Embryonic facial prominence (tissue), 1 donor: Measurements from ENCODE around the gene PSENEN.

Experiments used
- DNase-seq: peaks from one replicate; pipeline ENCODE4 v3.0.0-alpha.2; 2016; ENCODE audit errors: extremely low spot score

The PSENEN gene

DNA sequence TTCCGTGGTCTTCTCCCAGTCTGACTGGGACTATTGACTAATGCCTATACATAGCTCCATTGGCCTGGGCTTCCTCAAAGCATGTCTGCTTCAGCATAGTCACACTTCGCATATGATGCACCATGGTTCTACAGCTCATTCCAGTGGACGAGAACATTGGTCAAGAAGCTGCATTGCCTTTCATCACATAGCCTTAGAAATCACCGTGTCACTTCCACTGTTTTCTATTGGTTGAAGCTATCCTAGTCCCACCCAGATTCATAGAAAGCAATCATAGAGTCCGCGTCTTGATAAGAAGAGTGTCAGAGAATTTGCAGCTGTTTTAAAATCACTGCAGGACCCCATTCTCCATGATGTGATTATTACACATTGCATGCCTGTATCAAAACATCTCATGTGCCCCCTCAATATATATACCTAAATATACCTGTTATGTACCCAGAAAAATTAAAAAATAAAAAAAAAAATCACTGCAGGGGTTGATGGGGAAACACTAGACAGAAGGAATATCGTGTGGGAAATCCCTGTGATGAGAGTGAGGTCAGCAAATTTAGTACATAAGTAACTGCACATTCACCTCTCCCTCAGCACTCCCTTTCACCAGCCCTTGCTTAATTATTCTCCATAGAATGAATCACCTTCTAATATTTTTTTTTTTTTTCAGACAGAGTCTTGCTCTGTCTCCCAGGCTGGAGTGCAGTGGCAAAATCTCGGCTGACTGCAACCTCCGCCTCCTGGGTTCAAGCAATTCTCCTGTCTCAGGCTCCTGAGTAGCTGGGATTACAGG is 27.8 kb downstream of the PSENEN start:
- DNase-seq, result no peak

DNA sequence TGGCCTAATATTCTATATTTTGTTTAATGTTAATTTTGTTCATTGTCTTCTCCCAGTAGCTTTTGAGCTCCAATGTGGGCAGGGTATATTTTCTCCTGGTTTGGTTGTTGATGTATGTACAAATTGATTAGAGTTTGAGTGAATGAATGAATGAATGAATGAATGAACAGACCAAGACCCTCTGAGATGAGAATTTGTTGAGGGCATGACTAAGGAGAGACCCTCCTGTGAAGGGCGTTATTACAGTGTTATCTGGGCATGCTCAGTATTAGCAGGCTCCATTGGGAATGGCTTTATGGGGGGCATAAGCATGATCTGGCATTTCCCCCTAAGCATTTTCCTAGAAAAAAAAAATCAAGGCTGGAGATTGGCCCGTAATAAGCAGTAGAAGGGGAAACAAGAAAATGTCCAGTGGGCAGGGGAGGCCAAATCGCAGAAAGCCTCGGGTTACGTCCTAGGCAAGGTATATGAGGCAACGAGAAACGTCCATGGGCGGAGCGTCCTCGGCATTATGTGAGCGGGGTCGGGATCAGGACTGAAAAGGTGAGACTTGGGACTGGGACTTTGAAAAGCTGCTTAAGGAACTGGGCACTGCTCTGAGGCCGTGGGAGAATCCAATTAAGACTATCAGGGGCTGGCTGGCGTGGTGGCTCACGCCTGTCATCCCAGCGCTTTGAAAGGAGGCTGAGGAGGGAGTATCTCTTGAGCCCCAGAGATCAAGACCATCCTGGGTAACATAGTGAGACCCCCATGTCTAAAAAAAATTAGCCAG is 29.0 kb downstream of the PSENEN start:
- no peak for DNase-seq

GRCh38 chr19:35775046-35775297 is 29.5 kb downstream of the PSENEN start:
- no peak for DNase-seq

DNA sequence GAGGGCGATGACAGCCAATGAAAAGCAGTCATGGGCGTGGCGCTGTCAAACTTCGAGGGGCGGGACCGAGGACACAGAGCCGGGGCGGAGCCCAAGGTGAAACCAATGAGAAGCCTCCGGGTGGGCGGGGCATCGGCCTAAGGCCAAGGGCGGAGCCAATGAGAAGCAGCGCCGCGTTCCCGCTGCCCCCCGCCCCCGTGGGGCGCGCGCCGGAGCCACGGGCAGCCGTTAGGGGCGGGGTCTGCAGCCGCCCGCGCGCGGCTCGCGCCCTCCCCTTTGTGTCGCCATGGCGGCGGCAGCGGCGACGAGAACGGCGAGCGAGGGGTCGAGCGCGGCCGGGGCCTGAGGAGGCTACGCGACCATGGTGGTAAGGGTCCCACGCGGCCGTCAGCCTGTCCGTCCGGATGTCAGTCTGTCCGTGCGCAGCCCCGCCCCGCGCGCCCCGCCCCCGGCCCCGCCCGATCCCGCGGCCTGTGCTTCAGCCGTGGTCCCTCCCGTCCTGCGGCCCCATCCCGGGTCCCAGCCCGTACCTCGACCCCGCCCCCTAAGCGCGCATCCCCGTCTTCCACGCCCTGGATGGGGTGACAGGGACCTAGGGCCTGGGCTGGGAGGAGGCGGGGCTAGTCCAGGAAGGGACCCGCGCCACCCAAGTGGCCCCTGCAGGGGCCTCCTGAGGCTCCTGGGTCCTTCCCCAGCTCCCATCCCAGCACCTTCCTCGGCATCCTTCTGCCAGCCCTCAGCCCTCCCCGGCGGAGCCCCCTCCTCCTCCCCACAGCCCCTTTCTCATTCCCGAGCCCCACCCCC is 30.0 kb downstream of the PSENEN start, which contains the start of gene ARHGAP33:
TSS of gene ARHGAP33 (plus strand) at position 267 of the 804 bp plus-strand sequence. CDS start at position 362, 95 bp downstream.
- peak; percentile 90 for DNase-seq

DNA sequence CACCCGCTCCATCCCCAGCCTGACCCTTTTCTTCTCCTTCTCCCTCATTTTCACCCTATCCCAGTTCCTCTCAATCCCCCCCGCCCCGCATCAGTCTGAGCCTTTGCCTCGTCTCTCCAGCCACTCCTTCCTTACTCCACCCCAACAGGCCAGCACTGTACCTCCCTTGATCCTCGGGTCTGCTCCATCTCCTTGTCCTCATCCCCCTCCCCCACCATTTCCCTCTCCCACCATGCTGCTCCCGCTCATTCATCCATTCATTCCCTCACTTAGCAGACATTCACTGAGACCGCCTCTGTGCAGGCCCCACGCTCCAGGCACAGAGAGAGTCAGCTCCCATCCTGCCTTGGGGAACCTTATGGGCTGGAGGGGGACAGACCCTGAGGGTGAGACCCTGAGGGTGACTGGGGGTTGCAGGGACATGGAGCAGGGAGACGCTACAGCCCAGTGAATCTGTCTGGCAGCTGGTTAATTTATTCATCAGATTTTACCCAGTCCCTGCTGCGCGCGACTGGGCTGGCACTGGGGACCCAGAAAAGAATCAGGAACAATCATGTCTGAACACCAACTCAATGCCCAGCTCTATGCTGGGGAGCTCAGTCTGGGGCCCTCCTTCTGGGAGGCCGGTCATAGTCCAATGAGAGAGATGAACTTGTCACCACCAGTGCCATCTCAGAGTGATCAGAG is 30.8 kb downstream of the PSENEN start:
- DNase-seq, result no peak

DNA sequence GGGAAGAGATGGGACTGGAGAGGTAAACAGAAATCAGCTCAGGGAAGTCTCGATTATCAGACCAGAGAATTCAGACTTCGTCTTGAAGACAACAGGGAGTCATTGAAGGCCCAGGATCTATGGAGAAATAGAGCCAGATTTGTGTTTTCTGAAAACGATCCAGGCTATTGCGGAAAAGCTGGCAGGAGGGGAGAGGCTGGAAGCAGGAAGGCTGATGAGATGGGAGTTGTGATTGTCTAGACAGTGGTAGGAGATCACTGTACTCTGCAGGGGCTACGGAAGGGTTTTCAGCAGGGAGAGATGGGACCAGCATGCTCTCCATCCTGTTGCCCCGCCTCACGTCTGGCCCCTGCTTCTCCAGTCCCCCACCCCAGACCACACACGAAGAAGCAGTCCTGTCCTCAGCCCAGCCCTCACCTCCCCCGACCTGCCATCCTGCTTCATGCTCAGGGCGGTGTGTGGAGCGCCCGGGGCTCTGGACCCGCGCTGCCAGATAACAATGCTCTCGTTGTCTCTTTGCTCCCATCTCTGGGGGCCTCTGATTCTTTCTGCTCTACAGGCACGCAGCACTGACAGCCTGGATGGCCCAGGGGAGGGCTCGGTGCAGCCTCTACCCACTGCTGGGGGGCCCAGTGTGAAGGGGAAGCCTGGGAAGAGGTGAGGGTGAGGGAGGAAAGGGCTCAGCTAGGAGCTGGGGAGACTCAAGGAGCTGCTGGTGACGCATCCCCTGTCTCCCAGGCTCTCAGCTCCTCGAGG is 31.8 kb downstream of the PSENEN start:
- no peak for DNase-seq

DNA sequence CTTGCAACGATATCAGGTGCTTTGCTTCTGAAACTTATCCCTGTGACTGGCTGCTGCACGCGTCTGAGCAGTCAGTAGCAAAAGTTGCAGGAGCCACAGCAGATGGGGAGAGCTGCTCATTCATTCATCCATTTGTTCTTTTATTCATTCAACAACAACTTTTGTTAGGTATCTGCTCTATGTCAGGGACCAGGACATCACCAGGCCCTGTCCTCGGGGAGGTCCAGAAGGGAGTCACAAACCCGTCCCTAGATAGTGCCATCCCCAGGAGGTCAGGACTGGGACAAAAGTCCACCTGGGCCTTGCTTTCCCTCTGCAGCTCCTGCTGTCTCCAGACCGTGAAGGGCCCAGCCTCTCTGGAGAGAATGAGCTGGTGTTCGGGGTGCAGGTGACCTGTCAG is 32.5 kb downstream of the PSENEN start:
- no peak for DNase-seq

DNA sequence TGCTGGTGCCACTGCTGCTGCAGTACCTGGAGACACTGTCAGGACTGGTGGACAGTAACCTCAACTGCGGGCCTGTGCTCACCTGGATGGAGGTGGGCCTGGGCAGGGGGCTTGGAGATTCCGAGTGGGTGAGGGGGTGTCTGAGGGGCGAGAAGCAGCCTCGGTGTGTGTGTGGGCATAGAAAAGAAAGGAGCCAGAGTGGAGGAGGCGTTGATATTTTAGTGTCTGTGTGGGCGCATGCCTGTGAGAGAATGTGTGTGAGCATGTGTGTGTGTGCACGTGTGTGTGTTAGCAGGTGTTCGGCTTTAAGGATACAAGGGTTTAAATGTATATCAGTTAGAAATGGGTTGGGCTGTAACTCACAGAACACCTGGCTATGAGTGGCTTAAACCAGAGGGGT is 33.6 kb downstream of the PSENEN start:
- DNase-seq, result no peak

GRCh38 chr19:35780058-35780457 is 34.6 kb downstream of the PSENEN start:
- DNase-seq, result no peak

- DNase-seq, result no peak
Measured at GRCh38 chr19:35780717-35781116, 35.3 kb downstream of the PSENEN start.

GRCh38 chr19:35781650-35782049 is 36.2 kb downstream of the PSENEN start:
- no peak for DNase-seq

GRCh38 chr19:35782589-35782988 is 37.1 kb downstream of the PSENEN start:
- DNase-seq, result no peak

DNA sequence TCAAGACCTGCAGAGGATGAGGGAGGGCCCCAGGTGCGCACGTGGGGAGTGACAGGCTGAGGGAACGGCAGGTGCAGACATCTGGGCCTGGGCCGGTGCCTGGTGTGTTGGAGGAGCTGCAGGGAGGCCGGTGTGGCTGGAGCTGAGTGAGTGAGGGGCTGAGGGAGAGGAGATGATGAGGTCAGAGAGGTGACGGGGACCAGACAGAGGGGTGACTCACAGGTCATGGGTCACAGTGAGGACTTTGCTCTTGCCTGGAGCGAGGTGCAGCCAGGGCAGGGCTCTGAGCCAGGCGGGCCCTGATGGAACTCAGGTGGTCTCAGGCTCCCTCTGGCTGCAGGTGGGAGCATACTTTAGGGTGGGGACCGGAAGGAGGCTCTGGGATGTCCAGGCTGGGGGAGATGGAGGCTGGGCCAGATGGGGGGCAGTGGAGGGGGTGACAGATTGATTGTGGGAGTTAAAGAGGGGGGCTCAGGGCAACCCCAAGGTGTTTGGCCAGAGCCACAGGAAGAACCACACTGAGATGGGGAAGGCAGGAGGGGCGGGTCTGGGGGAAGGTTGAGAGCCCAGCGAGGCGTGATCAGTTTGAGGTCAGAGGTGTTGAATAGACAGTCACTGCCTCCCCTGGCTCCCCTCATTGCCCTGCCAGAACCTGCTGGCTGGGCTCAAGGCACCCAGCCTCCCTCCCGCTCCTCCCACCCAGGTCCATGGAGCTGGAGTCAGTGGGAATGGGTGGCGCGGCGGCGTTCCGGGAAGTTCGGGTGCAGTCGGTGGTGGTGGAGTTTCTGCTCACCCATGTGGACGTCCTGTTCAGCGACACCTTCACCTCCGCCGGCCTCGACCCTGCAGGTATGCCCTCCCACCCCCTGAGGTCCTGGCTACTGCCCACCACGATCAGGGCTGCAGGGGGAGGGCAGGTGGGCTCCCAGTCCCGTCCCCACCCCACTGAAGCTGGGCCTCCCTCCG is 38.3 kb downstream of the PSENEN start:
- no peak for DNase-seq

GRCh38 chr19:35784503-35785338 is 39.3 kb downstream of the PSENEN start:
- no peak for DNase-seq

DNA sequence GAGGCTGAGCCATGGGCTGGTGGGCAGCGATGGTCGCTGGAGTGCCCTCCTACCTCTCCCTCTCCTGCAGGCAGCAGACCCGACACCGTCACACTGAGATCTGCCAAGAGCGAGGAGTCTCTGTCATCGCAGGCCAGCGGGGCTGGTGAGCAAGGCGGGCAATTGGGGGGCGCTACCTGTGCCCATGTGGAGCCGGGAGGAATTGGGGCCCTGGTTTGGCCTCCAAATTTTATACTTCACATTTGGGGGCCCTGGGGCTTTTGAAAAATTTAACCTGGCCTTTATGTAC is 39.8 kb downstream of the PSENEN start:
- DNase-seq, result no peak

DNA sequence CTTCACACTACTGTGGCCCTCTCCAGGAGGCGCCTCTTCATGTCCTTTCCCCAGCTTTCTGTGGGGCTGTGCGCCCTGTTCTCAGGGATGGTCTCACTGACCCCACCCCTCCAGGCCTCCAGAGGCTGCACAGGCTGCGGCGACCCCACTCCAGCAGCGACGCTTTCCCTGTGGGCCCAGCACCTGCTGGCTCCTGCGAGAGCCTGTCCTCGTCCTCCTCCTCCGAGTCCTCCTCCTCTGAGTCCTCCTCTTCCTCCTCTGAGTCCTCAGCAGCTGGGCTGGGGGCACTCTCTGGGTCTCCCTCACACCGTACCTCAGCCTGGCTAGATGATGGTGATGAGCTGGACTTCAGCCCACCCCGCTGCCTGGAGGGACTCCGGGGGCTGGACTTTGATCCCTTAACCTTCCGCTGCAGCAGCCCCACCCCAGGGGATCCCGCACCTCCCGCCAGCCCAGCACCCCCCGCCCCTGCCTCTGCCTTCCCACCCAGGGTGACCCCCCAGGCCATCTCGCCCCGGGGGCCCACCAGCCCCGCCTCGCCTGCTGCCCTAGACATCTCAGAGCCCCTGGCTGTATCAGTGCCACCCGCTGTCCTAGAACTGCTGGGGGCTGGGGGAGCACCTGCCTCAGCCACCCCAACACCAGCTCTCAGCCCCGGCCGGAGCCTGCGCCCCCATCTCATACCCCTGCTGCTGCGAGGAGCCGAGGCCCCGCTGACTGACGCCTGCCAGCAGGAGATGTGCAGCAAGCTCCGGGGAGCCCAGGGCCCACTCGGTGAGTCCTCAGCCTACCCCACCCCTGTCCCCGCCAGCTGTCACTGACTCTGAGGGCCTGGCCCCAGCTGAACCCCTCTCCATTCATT is 41.1 kb downstream of the PSENEN start:
- no peak for DNase-seq

- DNase-seq, result no peak
Measured at GRCh38 chr19:35787227-35787799, 41.9 kb downstream of the PSENEN start.
